HG03064 (cell line): Measurements from ENCODE around the gene LRP2.
"Not testable (repeated sequence)": the region's sequence is repeated elsewhere in the genome, so short reads cannot be mapped to it uniquely, and the experiment has no call there.

Experiments
- ATAC-seq: cut with Tn5 transposase; IDR thresholded peaks from one replicate; pipeline ENCODE4 v1.9.1; 2021; ENCODE audit warnings: low read depth; ENCODE audit not compliant: unreplicated experiment

The LRP2 gene

DNA sequence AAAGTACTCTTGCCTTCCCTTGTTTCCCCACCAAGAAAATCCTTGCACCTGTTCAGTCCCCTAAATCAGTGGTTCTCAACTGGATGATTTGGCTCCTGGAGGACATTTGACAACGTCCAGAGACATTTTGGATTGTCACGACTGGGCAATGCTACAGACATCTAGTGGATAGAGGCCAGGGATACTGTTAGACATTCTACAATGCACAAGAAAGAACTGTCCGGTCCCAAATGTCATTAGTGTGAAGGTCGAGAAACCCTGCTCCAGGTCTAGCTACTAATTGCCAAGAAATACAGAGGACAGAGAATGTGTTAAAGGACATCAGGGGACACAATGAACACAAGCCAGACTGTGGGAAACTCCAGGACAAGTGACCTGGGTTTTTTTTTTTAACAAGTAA is 60.0 kb downstream of the LRP2 start:
- no peak for ATAC-seq

DNA sequence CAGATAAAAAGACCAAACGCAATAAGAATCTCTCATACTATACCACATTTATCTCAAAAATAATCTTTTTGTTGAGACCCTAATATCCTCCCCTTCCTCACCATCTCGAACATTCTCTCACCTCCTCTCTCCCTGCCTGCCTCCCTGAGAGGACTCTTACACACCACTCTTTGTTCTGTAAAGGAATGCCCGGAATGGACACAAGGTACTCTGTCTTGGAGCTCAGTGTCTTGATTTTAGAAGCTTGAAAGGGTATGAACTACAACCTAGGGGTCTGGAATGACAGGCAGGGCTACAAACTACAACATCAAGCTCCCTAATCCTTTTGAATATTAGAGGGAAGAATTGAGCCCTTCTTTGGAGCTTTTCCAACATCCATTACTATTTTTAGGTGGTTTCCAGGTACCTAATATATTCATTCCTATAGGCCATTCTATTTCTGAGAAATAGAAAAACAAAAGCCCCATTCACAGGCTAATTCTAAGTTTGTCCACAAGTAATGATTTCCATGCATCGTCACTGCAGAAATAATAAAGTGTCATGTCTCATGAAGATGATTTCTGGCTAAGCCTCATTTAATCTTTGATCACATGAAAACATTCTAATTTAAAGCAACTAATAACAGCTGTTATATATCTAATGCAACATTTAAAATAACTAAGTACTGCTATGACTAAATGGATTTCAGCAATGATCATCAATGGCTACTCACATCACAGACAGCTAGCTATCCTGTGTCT is 60.6 kb downstream of the LRP2 start:
- ATAC-seq, result no peak

DNA sequence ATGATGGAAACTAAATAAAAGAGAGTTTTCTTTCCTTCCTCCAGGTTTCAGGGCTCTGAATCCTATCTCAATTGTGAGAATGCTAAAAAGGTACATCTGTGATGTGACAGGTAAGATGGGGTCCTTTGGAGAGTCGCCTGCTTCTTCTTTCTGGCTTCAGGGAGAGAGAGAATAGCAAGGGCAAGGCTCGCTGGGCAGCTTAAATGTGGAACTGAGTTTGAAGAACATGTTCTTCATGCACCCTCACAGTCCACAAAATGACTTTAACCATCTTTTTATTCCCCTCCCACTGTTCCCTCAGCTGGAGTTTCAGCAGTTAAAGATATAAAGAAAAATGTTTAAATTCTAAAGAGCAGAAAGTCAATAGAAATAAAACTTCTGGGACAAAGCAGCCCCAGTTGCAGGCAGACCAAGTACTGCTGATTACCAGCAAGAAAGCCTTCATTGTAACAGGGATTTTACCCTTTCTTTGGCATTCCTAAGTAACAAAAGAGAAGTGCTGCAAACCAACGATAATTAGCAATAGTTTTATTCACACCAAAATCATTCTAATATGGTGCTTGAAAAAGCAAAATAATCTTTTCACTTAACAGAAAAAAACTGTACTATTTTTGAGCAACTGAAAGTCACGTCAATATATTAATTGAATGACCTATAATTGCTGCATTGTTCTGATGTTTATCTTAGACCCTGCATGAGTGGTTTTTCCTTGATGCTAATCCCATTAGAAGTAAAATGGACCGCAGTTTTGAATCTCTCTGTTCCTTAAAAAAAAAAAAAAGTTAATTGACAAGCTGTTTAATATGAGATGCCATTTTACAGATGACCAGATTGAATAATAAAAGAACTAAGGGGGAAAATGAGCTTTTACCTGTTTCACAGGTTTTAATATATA is 61.5 kb downstream of the LRP2 start:
- ATAC-seq, result no peak

DNA sequence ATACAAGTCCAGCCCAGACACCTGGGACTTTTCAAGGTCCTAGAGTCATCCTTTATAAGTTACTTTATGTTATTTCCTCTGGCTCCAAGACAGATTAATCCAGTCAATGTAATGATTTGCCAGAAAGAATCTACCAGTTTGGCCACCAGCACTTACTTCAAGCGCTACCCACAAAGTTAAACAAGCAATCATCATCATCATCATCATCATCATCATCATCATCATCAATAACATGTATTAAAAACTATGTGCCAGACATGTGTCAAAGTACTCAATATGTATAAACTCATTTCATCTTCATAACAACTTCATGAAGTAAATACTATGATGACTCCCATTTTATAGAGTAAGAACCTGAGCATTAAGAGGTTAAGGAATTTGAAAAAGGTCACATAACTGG is 64.3 kb downstream of the LRP2 start:
- ATAC-seq, result no peak

DNA sequence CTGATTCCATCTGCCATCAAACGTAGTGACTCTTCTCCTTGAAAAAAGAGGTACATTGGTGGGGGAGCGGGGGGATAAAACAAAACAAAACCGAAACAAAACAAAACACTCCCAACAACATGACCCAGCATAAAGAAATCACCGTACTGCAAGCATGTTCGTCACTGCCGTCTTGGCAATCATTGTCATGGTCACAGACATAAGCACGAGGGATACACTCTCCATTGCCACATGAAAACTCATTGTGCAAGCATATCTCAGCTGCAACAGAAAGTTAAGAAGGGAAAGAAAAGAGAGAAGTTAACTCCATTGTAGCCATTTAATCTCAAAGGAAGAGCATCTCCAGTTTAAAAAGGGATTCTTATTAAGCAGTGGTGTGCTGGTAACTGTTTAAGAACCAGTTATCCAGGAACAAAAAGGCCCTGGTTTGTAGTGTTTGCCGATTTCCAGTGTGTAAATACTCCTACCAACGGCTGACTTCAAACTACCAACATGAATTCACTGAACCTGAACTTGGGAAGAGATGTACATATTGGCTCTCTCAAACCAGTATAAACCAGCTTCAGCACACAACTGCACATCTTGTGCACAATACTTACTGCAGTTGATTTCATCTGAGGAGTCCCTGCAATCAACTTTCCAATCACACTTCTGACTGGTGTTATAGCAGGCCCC is 68.2 kb downstream of the LRP2 start:
- ATAC-seq, result no peak

DNA sequence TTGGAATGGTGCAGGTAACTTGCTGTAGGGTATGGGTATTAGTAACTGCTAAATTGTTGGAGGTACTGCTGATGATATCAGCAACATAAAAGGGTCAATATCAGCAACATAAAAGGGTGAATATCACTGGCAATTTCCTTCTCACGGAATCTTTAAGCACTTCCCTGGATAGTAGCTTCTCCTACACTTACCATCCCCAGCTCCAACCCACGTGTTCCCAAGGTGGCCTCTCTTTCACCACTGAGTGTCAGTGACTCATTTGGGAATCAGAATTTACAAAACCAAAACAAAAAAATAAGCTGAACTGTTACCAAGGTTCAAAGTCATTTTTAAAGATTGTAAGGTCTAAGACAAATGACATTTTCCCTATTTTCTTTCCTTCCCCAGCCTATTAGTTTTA is 70.8 kb downstream of the LRP2 start:
- no peak for ATAC-seq

DNA sequence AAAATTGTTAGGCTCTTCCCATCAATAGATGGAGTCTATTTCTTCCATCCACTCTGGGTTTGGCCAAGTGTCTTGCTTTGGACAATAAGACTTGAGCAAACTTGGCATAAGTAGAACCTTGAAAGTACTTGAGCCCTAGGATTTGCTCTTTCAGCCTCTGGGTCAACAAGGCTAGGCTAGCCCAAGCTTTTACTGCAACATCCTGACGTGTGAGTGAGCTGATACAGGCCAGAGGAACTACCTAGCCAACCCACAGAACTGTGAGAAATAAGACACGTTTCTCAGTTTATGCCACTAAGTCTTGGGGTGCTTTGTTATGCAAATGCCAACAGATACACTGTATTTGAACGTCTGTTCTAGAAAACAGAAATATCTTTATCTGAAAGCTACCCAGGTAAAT is 71.9 kb downstream of the LRP2 start:
- no peak for ATAC-seq

DNA sequence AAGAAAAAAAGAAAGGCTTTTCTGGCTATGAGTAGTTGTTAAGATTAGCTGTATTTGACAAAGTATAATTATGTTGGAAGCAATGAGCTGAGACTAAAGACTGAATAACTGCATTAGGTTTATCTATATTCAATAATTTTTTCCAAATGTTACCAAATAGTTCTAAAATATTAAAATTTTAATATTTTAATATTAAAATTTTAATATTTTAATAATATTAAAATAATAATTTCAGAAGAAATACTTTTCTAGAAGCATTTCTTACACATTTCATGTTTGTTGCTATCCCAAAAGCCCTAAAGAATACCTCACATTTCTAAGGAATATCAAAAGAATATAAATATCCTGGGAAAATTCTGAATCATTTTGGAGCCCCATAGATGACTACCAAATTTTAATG is 74.7 kb downstream of the LRP2 start:
- no peak for ATAC-seq

DNA sequence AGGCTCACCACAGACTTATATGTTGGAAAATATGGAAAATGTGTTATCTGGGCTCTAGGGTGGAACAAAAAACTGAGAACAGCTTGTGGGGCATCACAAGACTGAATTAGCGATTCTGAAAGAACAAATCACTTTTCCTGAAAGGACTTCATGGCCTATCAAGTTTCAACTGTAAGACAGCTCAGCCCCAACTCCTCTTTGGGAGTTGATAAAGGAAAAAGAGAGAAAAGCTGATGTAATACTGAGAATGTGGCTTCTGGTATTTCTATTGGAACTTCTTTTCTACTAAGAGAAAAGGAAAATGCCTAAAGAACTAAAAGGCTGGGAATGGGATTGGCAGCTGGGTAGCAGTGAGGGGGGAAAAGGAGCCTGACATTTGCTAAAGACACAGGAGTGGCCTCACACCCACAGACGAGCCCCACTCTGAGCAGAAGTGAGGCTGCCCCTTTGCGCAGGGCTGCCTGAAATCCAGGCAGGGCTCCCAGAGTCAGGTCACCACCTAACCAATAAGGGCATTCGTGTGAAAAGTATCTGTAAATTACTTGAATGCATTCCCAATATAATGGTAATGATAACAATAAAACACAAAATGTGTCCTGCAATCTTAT is 75.6 kb downstream of the LRP2 start:
- no peak for ATAC-seq

DNA sequence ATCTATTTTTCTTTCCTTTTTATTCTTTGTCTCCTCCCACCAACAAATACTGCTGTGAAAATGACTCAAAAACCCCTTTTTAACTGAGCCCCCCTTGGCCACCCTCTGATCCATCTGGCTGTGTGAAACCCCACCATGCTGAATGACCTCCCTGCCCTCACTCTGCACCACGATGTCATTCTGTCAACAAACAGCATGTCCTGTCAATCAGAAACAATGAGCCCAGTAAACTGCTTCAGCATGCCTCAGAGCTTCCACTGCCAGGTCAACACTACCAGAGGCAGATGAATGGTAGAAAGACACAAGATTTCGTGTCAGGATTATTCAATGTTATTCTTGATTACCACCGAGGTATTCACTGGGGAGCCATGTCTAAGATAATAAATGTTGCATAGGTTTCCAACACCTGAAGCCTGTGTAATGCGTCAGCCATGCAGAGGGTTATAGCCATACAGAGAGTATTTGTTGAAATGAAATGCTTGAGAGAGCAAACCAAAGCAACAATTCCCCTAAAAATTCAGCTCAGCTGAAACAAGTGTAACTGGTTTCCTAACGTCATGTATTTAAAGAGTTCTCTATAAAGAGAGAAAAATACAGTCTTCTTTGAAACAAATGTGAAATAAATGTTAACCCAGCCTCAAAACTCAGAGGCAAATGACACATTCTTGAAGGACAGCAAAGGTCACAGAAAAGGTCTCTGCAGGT is 76.7 kb downstream of the LRP2 start:
- no peak for ATAC-seq

DNA sequence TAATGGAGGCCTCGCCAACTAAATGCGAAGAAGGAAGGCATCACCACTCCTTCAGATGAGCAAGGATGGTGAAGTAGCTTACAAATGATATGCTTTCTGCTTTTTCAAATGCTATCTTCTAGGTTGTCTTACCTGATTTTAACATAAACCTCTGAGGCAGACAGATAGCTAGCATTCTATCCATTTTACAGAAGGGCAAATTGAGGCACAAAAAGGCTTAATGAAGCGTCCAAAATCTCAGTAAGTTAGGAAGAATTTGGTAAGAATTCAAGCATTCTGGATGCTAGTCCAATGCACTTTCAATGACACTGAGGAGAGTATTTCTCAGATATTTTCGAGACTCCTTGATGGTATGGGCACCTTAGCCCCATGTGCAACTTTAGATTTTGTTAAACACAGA is 81.8 kb downstream of the LRP2 start:
- no peak for ATAC-seq

DNA sequence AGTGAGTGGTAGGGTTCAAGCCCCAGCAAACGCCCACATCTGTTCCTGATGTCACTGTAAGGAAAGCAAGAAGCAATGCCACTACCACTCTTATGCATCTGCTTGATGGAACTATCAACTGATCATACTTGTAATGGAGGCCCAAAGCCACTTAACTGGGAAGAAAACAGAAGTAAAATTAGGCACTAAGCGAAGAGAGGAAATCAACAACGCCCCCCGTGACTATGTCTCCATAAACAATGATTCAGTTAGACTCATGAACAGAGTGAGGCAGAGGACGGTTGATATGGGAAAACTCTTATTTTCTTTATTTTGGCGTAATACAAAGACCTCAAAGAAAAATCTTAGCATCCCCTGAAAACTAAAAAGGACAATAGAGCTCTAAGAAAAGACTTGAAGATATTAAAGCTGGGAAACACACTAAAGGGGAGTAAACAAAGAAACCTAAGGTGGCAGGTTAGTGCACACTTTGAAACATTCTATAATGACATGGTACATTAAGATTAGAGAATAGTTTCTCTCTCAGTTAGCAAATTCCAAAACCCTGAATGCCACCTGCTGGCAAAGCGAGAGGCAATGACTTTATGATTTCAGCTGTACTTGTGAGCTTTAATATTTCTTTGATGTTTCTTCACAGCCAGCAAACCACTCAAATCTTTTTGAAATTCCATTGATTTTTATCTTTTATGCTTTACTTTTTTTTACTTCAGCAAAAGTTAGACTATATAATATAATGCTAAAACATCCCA is 86.5 kb downstream of the LRP2 start:
- no peak for ATAC-seq

DNA sequence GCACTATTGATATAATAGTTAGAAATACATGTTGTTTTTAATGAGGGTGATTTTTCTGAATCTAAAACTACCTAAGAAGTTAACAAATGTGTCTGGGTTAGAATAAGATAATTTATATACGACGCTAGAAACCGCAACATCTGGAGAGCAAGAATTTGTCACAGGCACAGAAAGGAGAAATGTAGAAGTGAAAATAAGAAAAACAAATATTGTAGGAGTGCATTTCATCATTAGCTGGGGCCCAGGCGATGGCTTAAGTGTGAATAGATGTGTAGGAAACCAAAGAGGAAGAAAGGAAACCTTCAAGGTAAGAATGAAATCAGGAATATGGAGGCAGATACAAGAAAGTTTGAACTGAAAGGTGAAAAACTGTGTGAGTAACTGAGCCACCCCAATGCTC is 90.3 kb downstream of the LRP2 start:
- ATAC-seq, result no peak

DNA sequence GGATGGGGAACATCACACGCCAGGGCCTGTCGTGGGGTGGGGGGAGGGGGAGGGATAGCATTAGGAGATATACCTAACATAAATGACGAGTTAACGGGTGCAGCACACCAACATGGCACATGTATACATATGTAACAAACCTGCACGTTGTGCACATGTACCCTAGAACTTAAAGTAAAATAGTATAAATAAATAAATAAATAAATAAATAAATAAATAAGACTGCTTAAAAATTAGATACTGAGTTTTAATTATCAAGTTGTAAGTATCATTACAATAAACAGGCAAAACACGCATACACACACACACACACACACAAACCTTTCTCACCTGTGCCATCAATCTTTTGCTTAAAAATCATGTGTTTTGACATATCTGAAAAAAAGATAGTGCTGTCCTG is 91.8 kb downstream of the LRP2 start:
- ATAC-seq, result not testable (repeated sequence)

DNA sequence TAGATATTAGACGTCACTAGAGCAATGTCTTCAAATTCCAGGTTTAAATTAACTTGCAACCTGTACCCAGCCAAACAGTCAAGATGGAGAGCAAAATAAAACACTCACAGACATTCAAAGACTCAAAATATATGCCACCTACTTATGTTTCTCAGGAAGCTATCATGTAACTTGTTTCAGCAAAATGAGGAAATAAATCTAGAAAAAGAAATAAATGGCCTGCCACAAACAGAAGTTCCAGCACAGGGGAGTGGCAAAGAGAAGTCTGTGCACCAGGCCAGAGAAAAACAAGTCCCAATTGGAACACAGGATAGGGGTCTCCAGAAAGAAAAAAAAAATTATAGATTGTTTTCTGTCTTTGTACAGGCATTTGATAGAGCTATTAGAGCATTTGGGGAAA is 96.7 kb downstream of the LRP2 start:
- ATAC-seq, result no peak

DNA sequence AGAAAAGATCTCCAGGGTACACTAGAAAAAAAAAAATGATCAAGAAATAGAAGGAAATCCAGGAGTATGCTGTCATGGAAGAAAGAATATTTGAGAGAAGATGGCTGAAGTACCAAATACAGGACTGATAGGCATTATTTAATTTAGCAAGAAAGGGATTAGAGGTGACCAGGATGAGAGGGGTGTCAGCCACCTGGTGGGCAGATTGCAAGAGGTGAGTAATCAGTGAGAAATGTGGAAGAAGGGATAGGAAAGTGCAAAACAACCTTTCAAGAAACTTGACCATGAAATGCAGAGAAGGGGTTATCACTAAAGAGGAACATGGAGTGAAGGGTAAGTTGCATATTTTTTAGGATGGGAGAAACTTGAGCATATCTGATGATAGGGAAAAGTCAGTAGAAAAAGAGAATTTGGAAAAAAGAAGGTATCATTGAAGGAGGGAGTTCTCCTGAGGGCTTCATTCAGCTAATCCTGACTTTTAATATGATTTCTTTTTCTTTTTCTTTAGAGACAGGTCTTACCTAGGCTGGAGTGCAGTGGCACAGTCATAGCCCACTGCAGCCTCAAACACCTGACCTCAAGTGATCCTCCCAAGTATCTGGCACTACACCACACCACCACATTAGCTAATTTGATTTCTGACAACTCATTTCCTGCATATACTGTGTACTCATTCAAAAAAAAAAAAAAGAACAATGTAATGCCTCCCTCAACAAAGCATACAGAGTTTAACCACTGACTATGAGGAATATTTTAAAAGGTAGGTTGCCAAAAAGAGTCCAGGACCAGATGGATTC is 101.3 kb downstream of the LRP2 start:
- ATAC-seq, result no peak

DNA sequence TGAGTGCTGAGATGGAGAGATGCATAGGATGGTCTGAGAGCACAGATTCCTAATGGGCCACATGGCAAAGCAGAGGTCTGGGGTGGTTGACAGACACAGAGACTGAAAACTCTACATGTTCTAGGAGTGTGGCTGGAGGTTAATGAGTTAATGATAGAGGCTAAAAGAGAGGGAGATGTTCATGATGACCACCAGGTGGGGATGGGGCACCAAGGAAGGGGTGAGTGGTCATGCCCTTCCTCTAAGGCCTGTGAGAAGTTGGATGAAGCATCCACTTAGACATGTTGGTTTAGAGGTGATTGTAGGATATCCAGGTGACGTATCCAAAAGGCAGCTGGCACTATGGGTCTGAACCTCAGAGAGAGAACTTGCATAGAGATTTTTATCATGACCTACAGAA is 102.1 kb downstream of the LRP2 start:
- ATAC-seq, result no peak

DNA sequence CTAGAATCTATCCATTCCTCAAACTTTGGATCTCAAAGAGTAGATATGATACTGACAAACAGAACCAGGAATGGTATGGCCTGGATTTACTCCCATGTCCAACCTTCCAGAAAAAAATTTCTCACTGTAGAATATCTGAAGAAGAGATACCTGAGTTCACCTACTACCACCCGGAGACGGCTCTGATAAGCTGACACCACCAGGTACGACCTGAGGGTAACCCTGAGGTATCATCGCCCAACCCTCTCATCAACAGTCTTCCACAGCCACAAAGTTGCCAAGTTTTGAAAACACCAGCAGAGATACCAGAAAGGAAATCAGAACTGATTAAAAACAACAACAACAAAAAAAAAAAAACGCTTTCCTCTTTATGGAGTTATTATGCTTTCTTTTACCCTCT is 102.9 kb downstream of the LRP2 start:
- ATAC-seq, result no peak

DNA sequence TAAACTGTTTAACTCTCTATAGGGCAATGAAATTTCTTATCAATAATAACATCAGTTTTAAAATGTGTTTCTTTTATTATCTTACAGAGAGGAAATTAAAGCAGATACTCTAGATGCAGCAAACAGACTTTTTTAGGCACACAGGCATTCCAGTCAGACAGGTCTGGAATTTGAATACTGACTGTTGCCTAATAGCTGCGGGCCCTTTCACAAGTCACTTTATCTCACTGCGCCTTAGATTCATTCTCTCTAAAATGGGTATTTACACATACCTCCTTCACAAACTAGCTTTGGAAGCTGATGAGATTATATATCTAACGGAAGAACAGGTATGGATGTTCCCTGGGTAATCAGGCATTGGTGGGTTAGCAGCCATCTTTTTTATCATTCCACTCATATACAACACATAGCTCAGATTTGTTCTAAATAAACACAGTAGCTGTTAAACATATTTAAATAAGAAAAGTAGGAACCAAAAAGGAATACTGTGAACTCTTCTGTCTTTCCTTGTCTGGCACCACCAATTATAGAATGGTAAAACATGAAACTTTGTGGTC is 104.2 kb downstream of the LRP2 start:
- ATAC-seq, result no peak
